DOHH2 (cell line): ENCODE data around the gene CNOT4.

ENCODE experiments used
- H3F3A ChIP-seq: fragments of 200-600 bp; sonication (generic), shearing (Covaris generic); 2 replicates; pipeline ENCODE4 v1.6.0; 2016; ENCODE audit warnings: antibody characterized with exemption, mild to moderate bottlenecking; ENCODE audit not compliant: control insufficient read depth, insufficient read depth
- H3K27ac ChIP-seq: fragments of 200-600 bp; sonication (generic); 2 replicates; pipeline ENCODE4 v1.5.1; 2014; ENCODE audit warnings: low read depth, mild to moderate bottlenecking, low read length, moderate library complexity
- H3K27me3 ChIP-seq: fragments of 200-600 bp; sonication (generic); 2 replicates; pipeline ENCODE4 v1.6.1; 2014; ENCODE audit warnings: mild to moderate bottlenecking, low read length, mixed read lengths; ENCODE audit not compliant: control insufficient read depth
- H3K36me3 ChIP-seq: fragments of 200-600 bp; sonication (generic); 2 replicates; pipeline ENCODE4 v1.6.1; 2014; ENCODE audit warnings: mild to moderate bottlenecking, low read length, moderate library complexity, mixed read lengths; ENCODE audit not compliant: control insufficient read depth
- H3K4me1 ChIP-seq: fragments of 200-600 bp; sonication (generic); 2 replicates; pipeline ENCODE4 v1.6.1; 2014; ENCODE audit warnings: mild to moderate bottlenecking, low read length, mixed read lengths; ENCODE audit not compliant: control insufficient read depth
- H3K4me2 ChIP-seq: fragments of 200-600 bp; sonication (generic); 2 replicates; pipeline ENCODE4 v1.6.0; 2014; ENCODE audit warnings: mild to moderate bottlenecking, low read length, moderate library complexity
- H3K4me3 ChIP-seq: fragments of 200-600 bp; sonication (generic); 2 replicates; pipeline ENCODE4 v1.5.1; 2014; ENCODE audit warnings: mild to moderate bottlenecking, low read length, mixed read lengths
- H3K79me2 ChIP-seq: fragments of 200-600 bp; sonication (generic); 2 replicates; pipeline ENCODE4 v1.6.1; 2014; ENCODE audit warnings: mild to moderate bottlenecking, low read length, mixed read lengths; ENCODE audit not compliant: control insufficient read depth
- H3K9me2 ChIP-seq: fragments of 200-600 bp; sonication (generic); replicated peaks from 2 replicates; pipeline ENCODE4 v1.6.1; 2014; ENCODE audit warnings: mild to moderate bottlenecking, low read length, mixed read lengths; ENCODE audit not compliant: control insufficient read depth
- H3K9me3 ChIP-seq: fragments of 200-600 bp; sonication (generic); 2 replicates; pipeline ENCODE4 v1.6.1; 2014; ENCODE audit warnings: antibody characterized with exemption, low read length, mixed read lengths; ENCODE audit not compliant: control insufficient read depth, insufficient read depth
- H4K20me1 ChIP-seq: fragments of 200-600 bp; sonication (generic); 2 replicates; pipeline ENCODE4 v1.6.0; 2014; ENCODE audit warnings: low read depth, mild to moderate bottlenecking, antibody characterized with exemption, low read length, moderate library complexity; ENCODE audit not compliant: control insufficient read depth, insufficient read depth
- EZH2phosphoT487 ChIP-seq: fragments of 200-600 bp; sonication (generic); IDR thresholded peaks from 2 replicates; pipeline ENCODE4 v1.6.1; 2017; ENCODE audit warnings: borderline replicate concordance, mild to moderate bottlenecking, antibody characterized with exemption, low read length, moderate library complexity, mixed read lengths
- TF ChIP-seq, protein P1 (sequence below): fragments of 200-600 bp; sonication (generic); IDR thresholded peaks from one replicate; pipeline ENCODE4 v1.5.1; 2014; ENCODE audit warnings: antibody characterized with exemption, mild to moderate bottlenecking, low read depth, low read length; ENCODE audit not compliant: poor library complexity, severe bottlenecking

Gene CNOT4

GRCh38 chr7:135369405-135369804 is 140.5 kb downstream of the CNOT4 start:
- no peaks in the 10 kb centered on the region for H3K36me3 ChIP-seq
- no peaks in the 10 kb centered on the region for H3F3A ChIP-seq
- H4K20me1 ChIP-seq, result no peaks in the 10 kb centered on the region
- H3K79me2 ChIP-seq, result no peaks in the 10 kb centered on the region
- H3K4me1 ChIP-seq, result no peaks in the 10 kb centered on the region; the same call in 1 of the 2 replicates
- no peaks in the 10 kb centered on the region for H3K9me2 ChIP-seq
- no peak overlapping the region for H3K27ac ChIP-seq
- H3K4me3 ChIP-seq, result no peak overlapping the region
- TF ChIP-seq, protein P1, sequence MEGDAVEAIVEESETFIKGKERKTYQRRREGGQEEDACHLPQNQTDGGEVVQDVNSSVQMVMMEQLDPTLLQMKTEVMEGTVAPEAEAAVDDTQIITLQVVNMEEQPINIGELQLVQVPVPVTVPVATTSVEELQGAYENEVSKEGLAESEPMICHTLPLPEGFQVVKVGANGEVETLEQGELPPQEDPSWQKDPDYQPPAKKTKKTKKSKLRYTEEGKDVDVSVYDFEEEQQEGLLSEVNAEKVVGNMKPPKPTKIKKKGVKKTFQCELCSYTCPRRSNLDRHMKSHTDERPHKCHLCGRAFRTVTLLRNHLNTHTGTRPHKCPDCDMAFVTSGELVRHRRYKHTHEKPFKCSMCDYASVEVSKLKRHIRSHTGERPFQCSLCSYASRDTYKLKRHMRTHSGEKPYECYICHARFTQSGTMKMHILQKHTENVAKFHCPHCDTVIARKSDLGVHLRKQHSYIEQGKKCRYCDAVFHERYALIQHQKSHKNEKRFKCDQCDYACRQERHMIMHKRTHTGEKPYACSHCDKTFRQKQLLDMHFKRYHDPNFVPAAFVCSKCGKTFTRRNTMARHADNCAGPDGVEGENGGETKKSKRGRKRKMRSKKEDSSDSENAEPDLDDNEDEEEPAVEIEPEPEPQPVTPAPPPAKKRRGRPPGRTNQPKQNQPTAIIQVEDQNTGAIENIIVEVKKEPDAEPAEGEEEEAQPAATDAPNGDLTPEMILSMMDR, result no peak
- no peak for TF ChIP-seq EZH2phosphoT487
- H3K9me3 ChIP-seq, result no peaks in the 10 kb centered on the region
- no peaks in the 10 kb centered on the region for H3K27me3 ChIP-seq
- no peak overlapping the region for H3K4me2 ChIP-seq

DNA sequence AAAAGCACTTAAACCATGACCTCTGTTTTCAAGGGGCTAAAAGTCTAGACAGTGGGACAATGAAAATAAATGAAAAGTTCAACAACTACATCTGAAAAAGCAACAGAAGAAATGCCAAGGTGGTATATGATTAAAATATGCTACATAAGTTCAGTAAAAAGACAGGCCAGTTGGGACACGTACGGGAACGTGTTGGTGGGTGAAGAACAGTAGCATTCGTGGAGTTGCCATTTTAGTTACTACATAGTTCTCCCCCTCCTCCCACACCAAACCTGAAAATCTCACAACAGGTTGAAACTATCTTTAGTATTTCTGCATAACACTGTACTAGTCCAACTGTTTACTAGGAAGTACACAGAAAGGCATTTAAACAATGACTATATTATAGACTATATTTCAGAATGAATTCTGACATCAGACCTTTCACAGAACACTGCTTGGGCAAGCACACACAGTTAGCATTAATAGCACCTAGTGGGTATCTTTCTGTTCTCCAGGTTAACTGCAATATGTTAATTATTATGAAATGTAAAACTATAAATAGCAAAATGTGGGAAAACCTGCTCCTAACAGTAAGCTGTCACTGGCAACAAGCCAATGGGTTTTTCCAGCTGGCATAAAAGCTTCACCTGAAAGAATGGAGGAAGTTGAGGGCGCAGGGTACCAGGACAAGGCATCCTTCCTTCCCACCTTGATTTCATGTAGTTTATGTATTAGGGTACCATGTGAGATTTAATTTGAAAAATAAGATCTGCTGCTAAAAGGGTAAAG is 141.3 kb downstream of the CNOT4 start:
- Histone ChIP-seq H3K27me3 (no peaks in the 10 kb centered on the region), H3K36me3 (peaks cover 2% of the 10 kb centered on the region), H3K27ac (no peak overlapping the region), H3K4me3 (no peak overlapping the region), H3F3A (no peaks in the 10 kb centered on the region), H3K9me3 (no peaks in the 10 kb centered on the region), H3K79me2 (no peaks in the 10 kb centered on the region), H3K4me2 (no peak overlapping the region), H3K9me2 (no peaks in the 10 kb centered on the region), H3K4me1 (no peaks in the 10 kb centered on the region), H4K20me1 (no peaks in the 10 kb centered on the region)
- no peak for TF ChIP-seq EZH2phosphoT487
- TF ChIP-seq, protein P1, result no peak

GRCh38 chr7:135366843-135367508 is 142.9 kb downstream of the CNOT4 start:
- H3K4me3 ChIP-seq, result no peak overlapping the region
- no peaks in the 10 kb centered on the region for H3K27me3 ChIP-seq
- no peaks in the 10 kb centered on the region for H4K20me1 ChIP-seq
- no peaks in the 10 kb centered on the region for H3K79me2 ChIP-seq
- no peak overlapping the region for H3K4me2 ChIP-seq
- no peaks in the 10 kb centered on the region for H3K9me3 ChIP-seq
- peaks cover 13% of the 10 kb centered on the region for H3K36me3 ChIP-seq
- H3K9me2 ChIP-seq, result no peaks in the 10 kb centered on the region
- H3K4me1 ChIP-seq, result no peaks in the 10 kb centered on the region
- TF ChIP-seq, protein P1, result no peak
- TF ChIP-seq EZH2phosphoT487, result no peak
- H3K27ac ChIP-seq, result no peak overlapping the region
- no peaks in the 10 kb centered on the region for H3F3A ChIP-seq
